IPS-15b (cell line): Measurements from ENCODE around the gene PCED1B.

Experiments
- H3K27me3 ChIP-seq: one replicate; pipeline ENCODE4 v1.6.1; 2013; ENCODE audit warnings: low read length; ENCODE audit not compliant: control insufficient read depth, insufficient read depth
- H3K36me3 ChIP-seq: one replicate; pipeline ENCODE4 v1.6.1; 2013; ENCODE audit warnings: low read length; ENCODE audit not compliant: control insufficient read depth, insufficient read depth
- H3K4me1 ChIP-seq: one replicate; pipeline ENCODE4 v1.6.1; 2013; ENCODE audit warnings: mild to moderate bottlenecking, low read length; ENCODE audit not compliant: control insufficient read depth, insufficient read depth
- H3K4me3 ChIP-seq: one replicate; pipeline ENCODE4 v1.5.1; 2013; ENCODE audit warnings: low read depth, low read length
- H3K9ac ChIP-seq: one replicate; pipeline ENCODE4 v1.6.1; 2013; ENCODE audit warnings: low read depth, mild to moderate bottlenecking, low read length
- H3K9me3 ChIP-seq: one replicate; pipeline ENCODE4 v1.6.1; 2013; ENCODE audit warnings: mild to moderate bottlenecking, low read length; ENCODE audit not compliant: control insufficient read depth, insufficient read depth

PCED1B gene

GRCh38 chr12:47068539-47068938, 10.9 kb upstream of the PCED1B start:
- Histone ChIP-seq H3K9me3 (no peaks in the 10 kb centered on the region), H3K9ac (no peak overlapping the region), H3K36me3 (no peaks in the 10 kb centered on the region), H3K4me1 (peaks cover 6% of the 10 kb centered on the region), H3K4me3 (no peak overlapping the region), H3K27me3 (no peaks in the 10 kb centered on the region)

DNA sequence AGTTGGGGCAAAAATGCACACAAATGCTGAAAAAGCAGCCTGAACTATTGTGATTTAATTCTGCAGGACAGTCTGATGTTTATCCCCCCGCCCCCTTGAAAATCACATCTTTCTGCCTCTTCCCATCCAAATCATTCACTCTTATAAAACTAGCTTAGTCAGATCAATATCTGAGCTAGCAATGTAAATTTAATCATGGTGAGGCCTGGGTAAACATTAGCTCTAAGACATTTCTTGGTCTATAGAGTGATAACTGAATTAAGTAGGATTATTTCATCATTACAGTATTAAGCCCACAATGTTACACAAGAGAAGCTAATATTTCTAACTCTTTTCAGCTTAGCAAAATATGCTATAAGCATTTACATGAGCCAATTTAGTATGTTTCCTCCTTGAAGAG, 9.1 kb upstream of the PCED1B start:
- Histone ChIP-seq H3K9ac (no peak overlapping the region), H3K27me3 (no peaks in the 10 kb centered on the region), H3K36me3 (no peaks in the 10 kb centered on the region), H3K9me3 (no peaks in the 10 kb centered on the region), H3K4me1 (peaks cover 6% of the 10 kb centered on the region), H3K4me3 (no peak overlapping the region)

DNA sequence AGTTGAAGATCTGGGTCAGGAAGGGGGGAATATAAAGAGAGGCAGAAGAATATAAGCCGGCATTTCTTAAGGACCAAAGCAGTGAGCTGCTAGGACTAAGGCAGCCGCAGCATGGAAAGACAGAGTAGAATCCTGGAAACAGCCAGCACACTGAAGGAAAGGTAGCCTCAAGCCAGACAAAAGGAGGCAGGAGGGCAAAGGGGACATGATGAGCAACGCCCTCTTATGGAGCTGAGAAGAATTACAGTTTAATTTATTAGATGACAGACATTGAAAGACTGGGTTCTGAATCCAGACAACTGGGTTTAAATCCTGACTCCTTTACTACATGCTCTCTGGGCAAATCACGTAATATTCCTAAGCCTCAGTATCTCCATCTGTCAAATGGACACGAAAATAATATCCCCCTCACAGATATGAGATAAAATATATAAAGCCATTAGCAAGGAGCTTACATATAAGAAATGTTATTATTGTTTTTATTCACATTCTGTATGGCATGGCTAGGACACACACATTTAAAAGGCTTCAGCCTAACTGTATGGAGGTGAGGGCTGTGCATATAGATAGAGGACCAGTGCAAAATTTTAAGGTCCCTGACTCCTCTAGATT, 8.1 kb upstream of the PCED1B start:
- Histone ChIP-seq H3K27me3 (no peaks in the 10 kb centered on the region), H3K9ac (no peak overlapping the region), H3K9me3 (no peaks in the 10 kb centered on the region), H3K4me1 (peaks cover 6% of the 10 kb centered on the region), H3K4me3 (no peak overlapping the region), H3K36me3 (no peaks in the 10 kb centered on the region)

DNA sequence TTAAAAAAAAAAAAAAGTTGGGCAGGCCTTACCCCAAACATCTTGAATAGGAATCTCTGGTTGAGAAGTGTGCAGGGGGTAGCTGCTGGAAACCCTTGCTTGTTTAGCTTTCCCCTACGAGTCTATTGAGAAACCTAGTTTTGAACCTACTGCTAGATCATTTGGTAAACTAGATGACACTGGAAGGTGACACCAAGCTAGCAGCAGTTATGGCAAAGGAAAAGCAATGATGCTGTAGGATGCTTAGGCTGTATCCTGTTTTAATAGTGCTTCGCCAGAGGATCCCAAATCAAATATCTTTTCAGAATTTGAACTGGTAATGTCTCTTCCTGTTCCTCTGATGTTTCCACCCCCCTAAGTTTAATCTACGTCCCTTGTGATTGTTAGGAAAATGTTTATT, 5.5 kb upstream of the PCED1B start:
- Histone ChIP-seq H3K27me3 (peaks cover 22% of the 10 kb centered on the region), H3K36me3 (no peaks in the 10 kb centered on the region), H3K4me1 (peaks cover 1% of the 10 kb centered on the region), H3K4me3 (no peak overlapping the region), H3K9ac (no peak overlapping the region), H3K9me3 (no peaks in the 10 kb centered on the region)

GRCh38 chr12:47074757-47075156, 4.7 kb upstream of the PCED1B start:
- no peak overlapping the region for H3K9ac ChIP-seq
- H3K4me3 ChIP-seq, result no peak overlapping the region
- H3K27me3 ChIP-seq, result peaks cover 26% of the 10 kb centered on the region
- H3K4me1 ChIP-seq, result no peaks in the 10 kb centered on the region
- H3K36me3 ChIP-seq, result no peaks in the 10 kb centered on the region
- no peaks in the 10 kb centered on the region for H3K9me3 ChIP-seq

- H3K27me3 ChIP-seq, result peaks cover 26% of the 10 kb centered on the region
- no peaks in the 10 kb centered on the region for H3K9me3 ChIP-seq
- no peaks in the 10 kb centered on the region for H3K36me3 ChIP-seq
- H3K4me1 ChIP-seq, result no peaks in the 10 kb centered on the region
- no peak overlapping the region for H3K9ac ChIP-seq
- H3K4me3 ChIP-seq, result no peak overlapping the region
These were observed 4.0 kb upstream of the PCED1B start for GRCh38 chr12:47075192-47076084.

DNA sequence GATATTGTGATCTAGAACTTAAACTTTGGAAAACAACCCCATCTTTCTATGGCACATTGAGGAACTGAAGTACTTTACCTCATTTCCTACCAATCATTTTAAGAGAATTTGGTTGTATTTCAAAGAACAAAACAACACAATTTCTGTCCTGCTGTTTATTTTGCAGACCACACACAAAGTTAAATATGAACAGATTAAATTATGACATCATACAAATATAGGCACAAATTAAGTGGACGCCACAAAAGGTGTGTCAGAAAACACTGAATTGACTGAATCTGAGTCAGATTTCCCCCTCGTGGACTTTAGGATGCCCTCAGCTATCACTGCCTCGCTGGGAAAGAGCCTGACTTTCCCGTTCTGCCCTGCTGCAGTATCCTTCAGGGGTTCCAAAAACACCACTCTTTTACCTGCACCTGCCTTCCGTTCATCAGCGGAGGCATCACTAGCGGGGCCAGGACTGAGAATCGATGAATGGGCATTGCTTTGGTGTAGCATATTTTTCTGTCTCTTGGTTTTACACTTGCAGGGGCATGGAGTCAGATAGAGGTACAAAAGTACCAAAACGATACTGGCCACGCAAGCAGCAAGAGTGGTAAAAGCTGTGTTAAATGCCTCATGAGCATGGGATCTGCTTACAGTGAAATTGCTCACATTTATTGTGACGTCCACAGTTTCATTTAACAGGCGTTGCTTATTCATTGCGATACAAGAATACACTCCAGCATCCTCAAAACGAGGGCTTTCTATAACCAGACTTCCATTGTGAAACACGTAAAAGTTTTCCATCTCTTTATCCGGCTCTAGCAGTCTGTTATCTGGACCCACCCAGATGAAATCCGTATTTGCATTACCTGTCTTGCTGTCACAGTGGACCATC, 2.0 kb upstream of the PCED1B start:
- Histone ChIP-seq H3K4me1 (no peaks in the 10 kb centered on the region), H3K9me3 (no peaks in the 10 kb centered on the region), H3K36me3 (no peaks in the 10 kb centered on the region), H3K4me3 (no peak overlapping the region), H3K9ac (no peak overlapping the region), H3K27me3 (peaks cover 38% of the 10 kb centered on the region)

- Histone ChIP-seq H3K4me3 (no peak overlapping the region), H3K27me3 (peaks cover 38% of the 10 kb centered on the region), H3K9me3 (no peaks in the 10 kb centered on the region), H3K9ac (no peak overlapping the region), H3K4me1 (no peaks in the 10 kb centered on the region), H3K36me3 (no peaks in the 10 kb centered on the region)
These were observed 1.4 kb upstream of the PCED1B start for GRCh38 chr12:47078086-47078395.

DNA sequence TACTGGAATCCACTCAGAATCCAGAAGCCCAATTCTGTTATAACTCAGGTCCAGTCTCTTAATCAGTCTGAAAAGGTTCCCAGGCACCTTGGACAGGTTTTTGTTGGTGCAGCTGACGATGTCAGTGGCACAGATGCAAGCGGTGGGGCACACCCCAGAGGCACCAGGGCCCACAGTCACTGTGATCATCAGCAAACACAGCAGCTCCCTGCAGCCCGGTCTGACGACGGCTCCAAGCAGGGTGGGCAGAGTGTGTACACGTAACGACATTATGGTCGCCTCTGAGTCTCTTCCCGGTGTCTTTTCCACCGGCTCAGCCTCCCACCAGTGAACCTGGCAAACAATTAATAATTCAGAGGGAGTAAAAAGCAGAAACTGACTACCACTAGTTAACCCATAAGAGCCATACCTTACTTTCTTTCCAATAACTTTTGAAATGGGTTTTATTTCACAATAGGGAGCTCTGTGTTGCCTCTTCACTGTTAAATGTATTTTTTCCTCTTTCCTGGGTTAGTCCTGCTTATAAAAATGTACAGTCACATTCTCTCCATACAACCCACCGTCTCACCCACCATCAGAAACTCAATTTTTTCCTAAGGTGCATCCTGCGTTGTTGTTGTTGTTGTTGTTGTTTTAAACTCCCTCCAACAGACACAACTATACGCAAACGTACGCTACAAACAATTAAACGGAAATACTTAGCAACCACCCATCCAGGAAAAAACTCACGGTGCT, 521 bp upstream of the PCED1B start:
- no peaks in the 10 kb centered on the region for H3K36me3 ChIP-seq
- peak overlapping the region; percentile 84 for H3K4me3 ChIP-seq
- H3K9ac ChIP-seq, result no peak overlapping the region
- H3K4me1 ChIP-seq, result no peaks in the 10 kb centered on the region
- H3K9me3 ChIP-seq, result no peaks in the 10 kb centered on the region
- H3K27me3 ChIP-seq, result peaks cover 38% of the 10 kb centered on the region

GRCh38 chr12:47079981-47080724, 732 bp downstream of the PCED1B start:
- Histone ChIP-seq H3K36me3 (no peaks in the 10 kb centered on the region), H3K9me3 (no peaks in the 10 kb centered on the region), H3K4me3 (peak overlapping the region; percentile 84), H3K4me1 (no peaks in the 10 kb centered on the region), H3K9ac (peak overlapping the region; percentile 8), H3K27me3 (peaks cover 38% of the 10 kb centered on the region)
